B cell (primary cell): ENCODE results near the gene CCDC88C. TPM values are rescaled to one million over a fixed set of nuclear protein-coding genes. Genes with fewer than 3 reads are reported as not detected.

Source experiments
- ATAC-seq: fragments of 200-7000 bp; cut with Tn5 transposase; one replicate; pipeline ENCODE4 v1.10.0; 2021; ENCODE audit warnings: low read depth, mild to moderate bottlenecking, moderate number of reproducible peaks, moderate library complexity
- CTCF ChIA-PET: fragments of 350-600 bp; sonication (Branson Sonifier 250); formaldehyde crosslinking; loops from one replicate; lab custom pipeline; 2021; ENCODE audit warnings: antibody characterized with exemption, inconsistent platforms; lab: Charles Lee
- POLR2A ChIA-PET: fragments of 350-600 bp; sonication (Branson Sonifier 250); formaldehyde crosslinking; loops from one replicate; lab custom pipeline; 2021; ENCODE audit warnings: antibody characterized with exemption; lab: Charles Lee
- DNase-seq: peaks from one replicate; pipeline ENCODE4 v3.0.0; 2013
- H2AFZ ChIP-seq: 2 replicates; pipeline ENCODE4 v1.6.1; 2012; ENCODE audit warnings: mild to moderate bottlenecking, low read depth, low read length; ENCODE audit not compliant: insufficient read depth, poor library complexity, severe bottlenecking
- H3K27ac ChIP-seq, 2 donors: 1 replicate in 1 of 2; 2 replicates in 1 of 2; pipeline ENCODE4 v1.5.1; 2012 to 2013; ENCODE audit warnings: low read length in 2 of 2, mild to moderate bottlenecking in 2 of 2, moderate library complexity in 1 of 2
- H3K27me3 ChIP-seq, 4 experiments: fragments of 200-600 bp in 1 of 4; sonication (generic) in 1 of 4; replicated peaks in 1 of 4; 1 replicate in 2 of 4; 2 replicates in 2 of 4; pipeline versions ENCODE4 v1.6.1 to v1.7.0; 2013 to 2016; ENCODE audit warnings: low read length in 3 of 4, mild to moderate bottlenecking in 2 of 4, mixed read lengths in 1 of 4, moderate library complexity in 1 of 4; ENCODE audit not compliant: insufficient read depth in 4 of 4, control insufficient read depth in 3 of 4; ENCODE audit errors: control extremely low read depth in 1 of 4
- H3K36me3 ChIP-seq, 2 experiments: replicated peaks in 1 of 2; 1 replicate in 1 of 2; 2 replicates in 1 of 2; pipeline versions ENCODE4 v1.6.1 to v1.7.1; 2013; ENCODE audit warnings: low read length in 1 of 2; ENCODE audit not compliant: insufficient read depth in 2 of 2, control insufficient read depth in 1 of 2; ENCODE audit errors: control extremely low read depth in 1 of 2, extremely low read depth in 1 of 2
- H3K4me1 ChIP-seq, 2 donors: fragments of 200-600 bp in 1 of 2; sonication (generic) in 1 of 2; 1 replicate in 1 of 2; 2 replicates in 1 of 2; pipeline versions ENCODE4 v1.5.1 to v1.6.1; 2013 to 2017; ENCODE audit warnings: low read length in 2 of 2; ENCODE audit not compliant: control insufficient read depth in 2 of 2, insufficient read depth in 2 of 2
- H3K4me2 ChIP-seq: replicated peaks from 2 replicates; pipeline ENCODE3; 2012; ENCODE audit warnings: mild to moderate bottlenecking, low read depth, low read length; ENCODE audit not compliant: poor library complexity, severe bottlenecking
- H3K4me3 ChIP-seq, 5 experiments: fragments of 200-600 bp in 1 of 5; sonication (generic) in 1 of 5; 1 replicate in 3 of 5; 2 replicates in 2 of 5; pipeline versions ENCODE4 v1.5.1 to v1.7.0; 2011 to 2016; ENCODE audit warnings: low read length in 4 of 5, mild to moderate bottlenecking in 4 of 5, low read depth in 2 of 5, control low read depth in 1 of 5, moderate library complexity in 1 of 5; ENCODE audit not compliant: insufficient read depth in 1 of 5; ENCODE audit errors: control extremely low read depth in 1 of 5, extremely low read depth in 1 of 5
- H3K79me2 ChIP-seq: fragments of 200-600 bp; sonication (generic); one replicate; pipeline ENCODE4 v1.6.0; 2016; ENCODE audit warnings: low read length; ENCODE audit not compliant: control insufficient read depth, insufficient read depth
- H3K9ac ChIP-seq: fragments of 200-600 bp; sonication (generic); 2 replicates; pipeline ENCODE4 v1.6.1; 2017; ENCODE audit warnings: mild to moderate bottlenecking, low read length, moderate library complexity
- H3K9me3 ChIP-seq, 3 donors: one replicate each; pipeline versions ENCODE4 v1.6.1 to v1.7.1; 2013; ENCODE audit warnings: low read length in 2 of 3; ENCODE audit not compliant: control insufficient read depth in 2 of 3, insufficient read depth in 1 of 3; ENCODE audit errors: control extremely low read depth in 1 of 3
- H4K20me1 ChIP-seq: 2 replicates; pipeline ENCODE4 v1.6.0; 2012; ENCODE audit warnings: mild to moderate bottlenecking, low read length; ENCODE audit not compliant: insufficient read depth, control insufficient read depth, poor library complexity, severe bottlenecking
- H3K27ac Mint-ChIP-seq: one replicate; pipeline ENCODE4 v1.8.0; 2021; ENCODE audit warnings: mixed read lengths
- H3K27me3 Mint-ChIP-seq: one replicate; pipeline ENCODE4 v1.8.0; 2021; ENCODE audit warnings: mixed read lengths
- H3K4me1 Mint-ChIP-seq: one replicate; pipeline ENCODE4 v1.8.0; 2021; ENCODE audit warnings: mixed read lengths
- H3K4me3 Mint-ChIP-seq: one replicate; pipeline ENCODE4 v1.8.0; 2021; ENCODE audit warnings: mixed read lengths
- H3K9me3 Mint-ChIP-seq: one replicate; pipeline ENCODE4 v1.8.0; 2022; ENCODE audit warnings: mixed read lengths; ENCODE audit not compliant: insufficient read depth
- CTCF ChIP-seq: fragments of 200-600 bp; IDR thresholded peaks from one replicate; pipeline ENCODE4 v1.8.0; 2022; ENCODE audit warnings: antibody characterized with exemption, mild to moderate bottlenecking
- EZH2 ChIP-seq: IDR thresholded peaks from 2 replicates; pipeline ENCODE4 v1.6.1; 2012; ENCODE audit warnings: borderline replicate concordance, low read depth, mild to moderate bottlenecking, moderate library complexity, low read length; ENCODE audit not compliant: insufficient read depth, poor library complexity, severe bottlenecking
- WGBS: methylation state at CpG from one replicate; pipeline ENCODE4 v1.1.5; 2013; ENCODE audit warnings: missing lambda C conversion rate; ENCODE audit not compliant: insufficient coverage; 5-methylcytosine and 5-hydroxymethylcytosine counted together
- intact Hi-C: fragments of 100-400 bp; cut with micrococcal nuclease; formaldehyde crosslinking; loops from one replicate; pipeline ENCODE4 v1.10.0; 2022
- polyA plus RNA-seq: library from polyadenylated mRNA; depleted of rRNA; stranded (reverse); fragments of >200 nt; gene quantifications from 2 replicates; pipeline ENCODE4 v1.2.3, GENCODE V29; 2012
- total RNA-seq, 2 donors: library from RNA; stranded (reverse); fragments of 120-200 nt in 1 of 2; gene quantifications; 1 replicate in 1 of 2; 2 replicates in 1 of 2; pipeline versions ENCODE4 v1.2.3 to v1.2.4, GENCODE V29; 2013 to 2022

CCDC88C gene
- total and polyA plus RNA-seq, 2 donors (not counting 1 experiment from before 2014, with no cell fraction given) = 98.7 to 181 TPM

- POLR2A ChIA-PET = no interaction called here
- no peak overlapping the region for H3K4me2 ChIP-seq
- H3K4me3 ChIP-seq = no peak overlapping the region
- no peaks in the 10 kb centered on the region for H3K27me3 ChIP-seq
- H3K36me3 ChIP-seq = peaks cover 6 to 86% of the 10 kb centered on the region in 2 experiments
- Mint-ChIP-seq H3K27me3 (no peaks in the 10 kb centered on the region), H3K27ac (no peak overlapping the region), H3K4me3 (no peak overlapping the region), H3K9me3 (no peaks in the 10 kb centered on the region), H3K4me1 (peaks cover 24% of the 10 kb centered on the region)
- H3K27ac ChIP-seq = no peak overlapping the region
- H3K9ac ChIP-seq = no peak overlapping the region
- H4K20me1 ChIP-seq = peaks cover 61% of the 10 kb centered on the region
- no peak overlapping the region for H2AFZ ChIP-seq
- H3K79me2 ChIP-seq = peaks cover 98% of the 10 kb centered on the region
- ATAC-seq (no peak), DNase-seq (no peak)
- CTCF ChIA-PET = interaction anchor here (1.4 kb wide), 1 partner anchor 129 kb away, joined by 4 read pairs; no protein-coding TSS in a partner anchor
- TF ChIP-seq CTCF (no peak), EZH2 (no peak)
- intact Hi-C loops = no loop called here
- peaks cover 0 to 5% (median 0%) of the 10 kb centered on the region in 3 donors for H3K9me3 ChIP-seq
- 96% methylated on average over 2 of the region's 3 CpGs for WGBS
- peaks cover 17% of the 10 kb centered on the region in 2 donors for H3K4me1 ChIP-seq
Observed at GRCh38 chr14:91306547-91306946, 111.1 kb downstream of the CCDC88C start.

DNA sequence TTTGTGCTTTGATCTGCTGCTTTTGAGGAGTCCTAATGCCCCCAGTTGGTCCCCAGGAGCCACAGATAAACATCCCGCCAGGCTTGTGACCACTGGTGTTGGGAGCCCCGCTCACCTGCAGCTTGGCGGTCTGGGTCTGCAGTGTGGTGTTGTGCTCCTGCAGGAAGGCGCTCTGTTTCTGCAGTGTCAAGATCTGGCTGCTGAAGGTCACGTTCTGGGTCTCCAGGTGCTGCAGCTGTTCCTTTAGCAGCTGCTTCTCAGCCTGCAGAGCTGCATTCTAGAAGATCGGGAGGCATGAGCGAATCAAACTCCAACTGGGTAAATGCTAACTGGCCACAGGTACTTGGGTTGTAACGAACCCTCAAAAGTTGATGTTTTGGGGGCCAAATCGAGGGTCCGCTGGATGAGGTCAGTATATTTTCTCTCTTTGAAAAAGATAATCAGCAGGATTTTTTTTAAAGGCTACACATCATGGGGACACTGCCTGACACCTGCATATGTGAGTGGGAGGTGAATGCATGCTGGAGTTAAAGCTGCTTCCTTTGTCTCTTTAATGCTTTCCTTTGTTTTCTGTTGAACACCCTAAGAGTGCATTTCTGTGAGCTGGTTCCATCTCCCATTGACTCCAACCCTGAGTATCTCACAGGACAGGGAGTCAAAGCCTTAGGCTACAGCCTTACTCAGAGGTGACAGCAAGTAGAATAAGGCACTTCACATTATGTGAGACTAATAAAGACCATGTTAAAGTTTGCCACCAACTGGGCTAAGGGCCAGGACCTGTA, 111.8 kb downstream of the CCDC88C start:
- no peak overlapping the region for H3K27ac ChIP-seq
- H3K4me2 ChIP-seq = no peak overlapping the region
- DNase-seq (no peak), ATAC-seq (no peak)
- ChIA-PET CTCF (interaction anchor here (1.4 to 1.6 kb wide), 2 partner anchors 13 to 128 kb away, joined by 4 read pairs; no protein-coding TSS in a partner anchor), POLR2A (no interaction called here)
- H3K9me3 Mint-ChIP-seq = no peaks in the 10 kb centered on the region
- H3K36me3 ChIP-seq = peaks cover 6 to 85% of the 10 kb centered on the region in 2 experiments
- H4K20me1 ChIP-seq = peaks cover 57% of the 10 kb centered on the region
- WGBS = 97% methylated on average over 8 of the region's 10 CpGs
- no peak overlapping the region for H2AFZ ChIP-seq
- no peak overlapping the region for H3K4me3 Mint-ChIP-seq
- H3K4me3 ChIP-seq = no peak overlapping the region
- no peaks in the 10 kb centered on the region for H3K9me3 ChIP-seq
- H3K4me1 Mint-ChIP-seq = peaks cover 17% of the 10 kb centered on the region
- peaks cover 98% of the 10 kb centered on the region for H3K79me2 ChIP-seq
- H3K27me3 Mint-ChIP-seq = no peaks in the 10 kb centered on the region
- no peak overlapping the region for H3K9ac ChIP-seq
- H3K27me3 ChIP-seq = no peaks in the 10 kb centered on the region
- H3K4me1 ChIP-seq = peaks cover 10% of the 10 kb centered on the region in 2 donors
- TF ChIP-seq CTCF (no peak), EZH2 (no peak)
- peak overlapping the region; percentile 15 for H3K27ac Mint-ChIP-seq
- intact Hi-C loops = no loop called here
